ENCODE measurements around the gene SFI1. TPM values are rescaled to one million over a fixed set of nuclear protein-coding genes. Genes with fewer than 3 reads are reported as not detected.

Gene SFI1
- total and polyA plus RNA-seq, 2 of the 8 experiments (the other 6 are each of a cell fraction or from before 2014, with no cell fraction given): 10.4 to 30.1 TPM

GRCh38 chr22:31532060-31532459 is 35.7 kb downstream of the SFI1 start (continued):
- TF ChIP-seq CHD7 (IDR thresholded peaks at IDR 0.05; ENCODE audit: insufficient replicate concordance, low read length) (no peak), RFX5 (IDR thresholded peaks at IDR 0.05; ENCODE audit: borderline replicate concordance, low read depth, low read length) (no peak), TCF12 (IDR thresholded peaks at IDR 0.05; ENCODE audit: low read depth, low read length) (no peak), CHD1 (IDR thresholded peaks at IDR 0.05; ENCODE audit: low read depth, low read length) (no peak), SIX5 (IDR thresholded peaks at IDR 0.05; ENCODE audit: low read depth, low read length) (no peak), KDM5A (IDR thresholded peaks at IDR 0.05; ENCODE audit: low read length) (no peak)
